ENCODE measurements around the gene MPG. TPM values are rescaled to one million over a fixed set of nuclear protein-coding genes. Genes with fewer than 3 reads are reported as not detected.

The MPG gene
- total RNA-seq, 2 experiments from 2014 or later = 58.1 to 119 TPM

DNA sequence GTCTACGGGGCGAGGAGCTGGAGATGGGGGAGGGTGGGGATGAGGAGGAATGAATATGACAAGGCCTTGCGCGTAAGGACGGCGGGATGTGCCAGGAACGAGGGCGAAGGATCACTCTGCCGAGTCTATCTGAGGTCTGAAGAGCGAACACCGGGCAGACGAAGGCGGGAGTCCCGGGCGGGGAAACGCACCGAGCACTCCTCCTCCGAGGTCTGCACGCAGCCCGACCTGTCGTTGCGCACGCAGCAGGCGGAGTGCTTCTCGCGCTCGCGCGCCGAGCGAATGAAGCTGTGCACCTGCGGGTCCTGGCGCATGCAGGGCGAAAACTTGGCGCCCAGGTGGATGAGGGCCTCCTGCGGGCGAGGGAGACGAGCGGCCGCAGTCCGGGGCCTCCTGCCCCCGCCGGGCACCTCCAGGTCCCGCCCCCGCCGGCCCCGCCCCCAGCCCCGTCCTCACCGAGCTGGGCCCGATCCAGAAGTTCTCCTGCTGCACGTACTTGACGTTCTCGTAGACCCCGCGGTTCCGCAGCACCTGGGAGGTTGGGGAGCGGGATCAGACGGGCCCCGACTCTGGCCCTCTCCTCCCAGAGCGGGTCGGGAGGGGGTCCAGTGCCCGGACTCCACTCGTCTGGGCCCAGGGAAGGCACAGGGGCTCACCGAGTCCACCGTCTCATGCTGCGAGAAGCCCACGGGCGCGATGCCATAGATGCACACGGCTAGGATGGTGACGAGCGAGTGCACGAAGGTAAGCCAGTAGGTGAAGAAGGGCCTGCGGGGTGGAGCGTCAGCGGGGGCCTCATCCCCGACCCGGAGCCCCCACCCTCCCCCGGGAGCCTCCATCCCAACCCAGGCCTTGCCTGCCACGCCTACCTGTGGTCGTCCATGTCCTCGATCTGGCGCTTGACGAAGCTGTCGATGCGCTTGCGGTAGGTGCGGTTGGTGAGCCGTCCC lies 16.8 kb upstream of the MPG start:
- CTCF ChIA-PET (ENCODE audit: unreplicated experiment) = no interaction called here
- TF ChIP-seq EZH2phosphoT487 (IDR thresholded peaks at IDR 0.05; ENCODE audit: borderline replicate concordance, low read depth, low read length) (no peak), CTCF (conservative IDR thresholded peaks at IDR 0.05; ENCODE audit: low read length) (no peak)
- Histone ChIP-seq H3K4me3 (ENCODE audit: low read depth, low read length, poor library complexity, severe bottlenecking) (no peak overlapping the region), H3K4me2 (ENCODE audit: low read length) (no peak overlapping the region), H3K9me2 (ENCODE audit: insufficient read depth, low read length) (no peaks in the 10 kb centered on the region), H3K36me3 (ENCODE audit: insufficient read depth, low read length) (peaks cover 27% of the 10 kb centered on the region), H3K27ac (ENCODE audit: low read depth, low read length, poor library complexity, severe bottlenecking) (no peak overlapping the region), H3K79me2 (ENCODE audit: insufficient read depth, low read depth, low read length) (no peaks in the 10 kb centered on the region), H3K9me3 (ENCODE audit: low read length) (no peaks in the 10 kb centered on the region), H2AFZ (ENCODE audit: low read length) (no peak overlapping the region), H4K20me1 (ENCODE audit: insufficient read depth, low read length) (no peaks in the 10 kb centered on the region), H3K4me1 (ENCODE audit: insufficient read depth, low read length, poor library complexity, severe bottlenecking) (no peaks in the 10 kb centered on the region)
- DNase-seq (ENCODE audit: low spot score) = no peak
- POLR2A ChIA-PET = no interaction called here
- intact Hi-C loops (cut with micrococcal nuclease; ENCODE audit: unreplicated experiment) = no loop called here
- BruUV-seq (replicated peaks) = no TSS peak

- H3K79me2 ChIP-seq (ENCODE audit: insufficient read depth, low read depth, low read length) = no peaks in the 10 kb centered on the region
- H3K27ac ChIP-seq (ENCODE audit: low read depth, low read length, poor library complexity, severe bottlenecking) = no peak overlapping the region
- H3K36me3 ChIP-seq (ENCODE audit: insufficient read depth, low read length) = peaks cover 21% of the 10 kb centered on the region
- H3K4me1 ChIP-seq (ENCODE audit: insufficient read depth, low read length, poor library complexity, severe bottlenecking) = no peaks in the 10 kb centered on the region
- no peak for DNase-seq (ENCODE audit: low spot score)
- POLR2A ChIA-PET = no interaction called here
- intact Hi-C loops (cut with micrococcal nuclease; ENCODE audit: unreplicated experiment) = no loop called here
- H4K20me1 ChIP-seq (ENCODE audit: insufficient read depth, low read length) = no peaks in the 10 kb centered on the region
- H3K9me2 ChIP-seq (ENCODE audit: insufficient read depth, low read length) = no peaks in the 10 kb centered on the region
- no peak overlapping the region for H3K4me3 ChIP-seq (ENCODE audit: low read depth, low read length, poor library complexity, severe bottlenecking)
- H3K9me3 ChIP-seq (ENCODE audit: low read length) = no peaks in the 10 kb centered on the region
- TF ChIP-seq EZH2phosphoT487 (IDR thresholded peaks at IDR 0.05; ENCODE audit: borderline replicate concordance, low read depth, low read length) = no peak
- no peak for TF ChIP-seq CTCF (conservative IDR thresholded peaks at IDR 0.05; ENCODE audit: low read length)
- CTCF ChIA-PET (ENCODE audit: unreplicated experiment) = no interaction called here
- no TSS peak for BruUV-seq (replicated peaks)
- no peak overlapping the region for H3K4me2 ChIP-seq (ENCODE audit: low read length)
- H2AFZ ChIP-seq (ENCODE audit: low read length) = no peak overlapping the region
Observed at GRCh38 chr16:61879-62281, 16.1 kb upstream of the MPG start.
